AML-193 (cell line): ENCODE results near the gene F2.

ENCODE experiments used
- DNase-seq, 2 experiments: peaks; one replicate each; lab custom pipeline; 2025; lab: John Stamatoyannopoulos, UW

Gene F2

DNA sequence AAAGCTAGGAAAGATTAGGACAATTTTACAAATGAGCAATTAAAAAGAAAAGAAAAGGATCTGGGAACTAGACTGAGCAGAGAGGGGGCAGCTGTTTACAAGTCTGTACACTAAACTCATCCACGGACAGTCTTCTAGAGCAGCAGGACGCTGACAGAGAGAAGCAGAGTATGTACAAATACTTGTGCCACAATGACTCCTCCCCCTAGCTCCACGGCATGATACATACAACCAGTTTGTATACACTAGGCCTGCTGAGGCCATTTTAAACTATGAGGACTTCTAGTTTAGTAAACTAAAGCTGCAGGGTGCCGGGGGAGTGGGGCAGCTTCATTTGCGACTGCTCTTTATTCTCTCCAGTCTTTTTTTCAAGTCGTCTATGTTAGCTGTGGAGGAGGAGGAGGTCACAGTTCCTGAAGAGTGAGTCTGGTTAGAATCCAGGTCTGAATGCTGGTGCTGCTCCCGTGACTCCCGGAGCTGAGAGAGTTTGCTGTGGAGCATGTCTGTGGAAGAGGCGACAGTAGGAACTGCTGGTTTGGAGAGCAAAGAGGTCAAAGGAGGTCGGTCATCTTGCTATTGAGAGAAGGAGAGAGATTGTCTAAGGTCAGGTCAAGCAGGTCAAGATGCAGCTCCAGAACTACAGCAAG lies 24.8 kb downstream of the F2 start:
- no peak for DNase-seq

DNA sequence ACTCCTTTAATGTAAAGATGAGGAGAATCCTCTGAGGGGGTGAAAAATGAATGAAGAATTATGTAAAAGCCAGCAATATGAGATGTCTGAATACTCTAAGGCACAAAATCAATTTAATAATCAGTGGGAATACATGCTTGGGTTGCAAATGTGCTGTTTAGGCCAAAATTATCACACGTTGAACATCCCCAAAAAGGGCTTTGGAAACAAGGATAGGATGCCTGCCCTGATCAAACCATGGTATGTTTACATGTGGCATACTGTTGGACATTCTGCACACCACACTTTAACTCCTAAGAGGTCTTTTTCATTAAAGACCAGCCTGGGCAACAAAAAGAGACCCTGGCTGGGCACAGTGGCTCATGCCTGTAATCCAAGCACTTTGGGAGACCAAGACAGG lies 26.3 kb downstream of the F2 start:
- DNase-seq = no peak

DNA sequence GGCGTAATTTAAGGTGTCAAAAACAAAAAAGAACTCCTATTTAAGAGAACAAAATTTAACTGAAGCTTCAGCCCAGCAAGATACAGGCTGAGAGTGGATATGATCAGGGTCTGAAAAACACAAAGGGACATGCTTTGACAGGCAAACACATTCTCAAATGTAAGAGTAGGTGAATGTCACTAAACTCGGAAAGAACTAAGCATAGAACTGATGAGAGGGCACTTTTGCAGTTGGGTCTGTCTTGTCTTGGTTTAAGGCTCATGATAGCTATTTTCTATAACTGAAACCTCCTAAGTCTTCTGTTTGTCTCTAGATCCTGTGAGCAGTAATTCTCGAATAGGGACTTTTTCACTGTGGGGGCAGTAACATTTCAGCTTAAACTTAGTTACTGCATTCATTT lies 27.0 kb downstream of the F2 start:
- no peak for DNase-seq

DNA sequence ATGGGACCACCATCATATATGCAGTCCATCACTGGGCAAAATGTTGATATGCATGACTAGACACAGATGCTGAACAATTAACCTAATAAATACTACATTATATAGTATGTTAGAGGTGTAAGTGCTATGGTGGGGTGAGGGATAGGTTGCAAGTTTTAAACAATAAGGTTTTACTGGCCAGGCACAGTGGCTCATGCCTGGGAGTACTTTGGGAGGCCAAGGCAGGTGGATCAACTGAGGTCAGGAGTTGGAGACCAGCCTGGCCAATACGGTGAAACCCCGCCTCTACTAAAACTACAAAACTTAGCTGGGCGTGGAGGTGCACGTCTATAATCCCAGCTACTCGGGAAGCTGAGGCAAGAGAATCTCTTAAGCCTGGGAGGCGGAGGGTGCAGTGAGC lies 28.1 kb downstream of the F2 start:
- no peak for DNase-seq

DNA sequence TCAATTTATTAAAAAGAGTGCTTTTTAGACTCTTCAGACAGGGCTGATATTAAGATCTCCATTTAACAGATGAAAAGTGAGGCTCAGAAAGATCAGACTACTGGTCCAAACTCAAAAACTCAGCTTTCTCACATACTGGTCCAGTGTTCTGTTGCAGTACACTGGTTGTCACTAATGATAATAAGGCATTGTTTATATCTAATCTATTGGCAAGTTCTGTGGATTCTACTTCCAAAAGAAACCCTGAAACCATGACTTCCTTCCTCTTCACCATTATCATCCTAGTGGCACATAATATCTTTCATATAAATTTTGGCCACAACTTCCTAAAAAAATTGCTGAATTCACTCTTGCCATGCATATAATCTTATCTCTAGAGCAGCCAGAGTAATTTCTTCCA lies 36.9 kb downstream of the F2 start:
- peak in 1 of 2 experiments; percentile 1 for DNase-seq

DNA sequence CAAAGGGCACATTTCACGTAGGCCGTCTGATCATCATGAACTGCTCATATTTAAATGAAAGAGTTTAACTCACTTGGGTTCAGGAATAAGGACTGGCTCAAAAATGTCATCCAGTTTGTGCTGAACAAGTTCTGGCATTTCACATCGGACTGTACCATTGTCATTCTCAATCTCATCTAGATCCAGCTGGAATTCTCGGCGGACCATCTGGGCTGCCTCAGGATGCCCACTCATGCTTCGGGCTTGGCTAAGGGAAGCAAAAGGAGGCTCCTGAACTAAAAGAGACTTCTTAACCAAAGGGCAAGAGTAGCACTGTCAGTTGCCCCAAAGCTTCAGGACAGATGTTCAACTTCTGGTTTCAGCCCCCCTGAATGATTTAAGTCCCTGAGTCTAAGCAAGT lies 40.2 kb downstream of the F2 start:
- no peak for DNase-seq

DNA sequence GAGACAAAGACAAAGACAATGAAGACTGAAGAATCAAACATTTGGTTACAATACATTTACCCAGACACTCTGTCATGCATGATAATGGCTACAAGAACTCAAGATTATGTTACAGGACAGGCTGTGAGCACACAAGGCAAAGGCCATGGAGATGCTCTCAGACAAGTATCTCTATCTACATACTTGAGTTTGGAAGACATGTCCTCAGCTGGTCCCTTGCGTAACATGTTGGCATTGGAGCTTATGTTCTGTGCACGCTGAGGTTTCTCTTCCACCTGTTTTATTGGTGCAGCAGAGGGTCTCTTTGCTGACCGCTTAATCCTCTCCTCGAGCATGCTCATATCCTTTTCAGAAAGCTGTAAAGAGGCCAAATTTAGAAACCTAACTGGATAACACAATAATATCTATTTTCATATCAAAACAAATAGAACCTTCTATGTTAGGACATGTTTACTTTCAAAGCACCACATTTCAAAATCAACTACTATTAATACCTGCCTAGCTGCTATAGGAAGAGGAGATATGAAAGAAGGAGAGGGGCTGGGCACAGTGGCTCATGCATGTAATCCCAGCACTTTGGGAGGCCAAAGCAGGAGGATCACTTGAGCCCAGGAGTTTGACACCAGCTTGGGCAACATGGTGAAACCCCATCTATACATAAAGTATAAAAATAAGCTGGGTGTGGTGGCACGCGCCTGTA lies 41.6 kb downstream of the F2 start:
- DNase-seq = no peak

DNA sequence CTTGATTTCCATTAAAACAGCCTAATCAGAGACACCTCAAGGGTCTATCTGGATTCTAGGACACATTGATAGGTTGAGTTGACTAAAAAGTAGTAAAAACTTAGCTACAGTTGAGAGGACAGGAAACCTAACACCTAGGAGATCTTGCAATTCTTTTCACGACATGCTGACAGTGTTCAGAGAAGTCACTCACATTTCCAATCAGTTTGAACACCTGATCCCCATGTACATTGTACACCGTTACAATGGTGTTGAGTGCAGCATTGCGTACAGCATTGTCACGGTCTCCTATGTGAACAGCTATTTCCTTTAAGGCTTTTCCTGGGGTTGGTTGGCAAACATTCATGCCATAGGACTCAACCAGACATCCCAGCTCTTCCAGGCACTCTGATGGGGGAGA lies 42.8 kb downstream of the F2 start:
- no peak for DNase-seq

DNA sequence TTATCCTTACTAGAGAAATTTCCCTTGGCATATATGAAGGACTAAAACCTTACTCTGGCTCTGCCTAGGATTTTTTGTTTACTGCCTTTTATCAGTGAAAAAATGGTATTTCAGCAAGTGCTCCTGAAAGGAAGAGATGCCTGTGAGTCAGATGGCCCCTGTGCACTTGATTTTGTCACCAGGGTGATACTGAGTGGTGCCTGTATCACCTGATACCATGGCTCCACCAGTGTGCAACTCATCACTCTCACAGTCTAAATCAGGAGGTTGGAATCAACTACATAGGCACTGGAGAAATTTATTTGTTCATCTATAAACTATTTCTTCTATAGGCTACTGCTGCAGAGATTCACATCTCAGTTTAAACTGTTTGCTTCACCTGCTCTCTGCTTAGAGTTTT lies 43.2 kb downstream of the F2 start:
- DNase-seq = no peak

DNA sequence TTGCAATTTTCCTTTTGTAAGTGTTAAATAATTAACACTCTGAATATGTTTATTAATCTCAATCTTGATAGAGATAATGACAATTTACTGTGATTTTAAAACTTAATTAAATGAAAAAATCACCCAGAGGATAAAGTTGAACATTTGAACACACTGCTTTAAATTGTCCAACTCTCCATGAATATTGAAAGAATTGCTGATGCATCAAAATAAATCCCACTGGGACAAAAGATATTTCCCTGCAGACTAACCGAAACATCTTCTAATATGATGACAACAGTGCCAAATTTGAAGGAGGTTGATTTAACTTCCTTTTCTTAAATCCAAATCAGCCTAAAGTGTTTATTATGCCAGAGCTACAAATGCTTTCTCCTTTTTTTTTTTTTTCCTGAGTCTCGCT lies 47.6 kb downstream of the F2 start:
- DNase-seq = no peak

DNA sequence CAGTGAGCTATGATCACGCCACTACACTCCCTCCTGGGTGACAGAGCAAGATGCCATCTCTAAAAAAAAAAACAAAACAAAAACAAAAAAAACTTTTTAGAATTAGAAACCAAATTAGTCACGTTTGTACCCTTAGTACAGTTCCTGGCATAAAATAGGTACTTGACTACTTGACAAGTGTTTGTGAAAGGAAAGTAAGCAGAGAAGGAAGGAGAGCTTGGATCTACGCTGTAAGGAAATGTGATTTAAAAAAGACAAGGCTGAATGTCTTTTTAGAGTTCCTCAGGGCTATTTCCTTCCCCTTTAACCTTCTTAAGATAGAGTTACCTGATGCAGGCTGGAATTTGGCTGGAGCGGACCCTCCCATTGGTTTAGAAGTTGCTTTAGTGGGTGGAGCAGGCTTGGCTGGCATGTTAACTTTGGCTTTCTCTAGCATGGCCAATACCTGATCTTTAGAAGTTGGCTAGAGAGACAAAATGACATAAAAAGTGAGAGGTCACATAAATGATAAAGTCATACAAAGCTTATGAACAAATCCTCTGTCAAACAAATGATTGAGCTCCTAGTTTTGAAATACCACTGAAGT lies 50.7 kb downstream of the F2 start:
- DNase-seq = no peak

DNA sequence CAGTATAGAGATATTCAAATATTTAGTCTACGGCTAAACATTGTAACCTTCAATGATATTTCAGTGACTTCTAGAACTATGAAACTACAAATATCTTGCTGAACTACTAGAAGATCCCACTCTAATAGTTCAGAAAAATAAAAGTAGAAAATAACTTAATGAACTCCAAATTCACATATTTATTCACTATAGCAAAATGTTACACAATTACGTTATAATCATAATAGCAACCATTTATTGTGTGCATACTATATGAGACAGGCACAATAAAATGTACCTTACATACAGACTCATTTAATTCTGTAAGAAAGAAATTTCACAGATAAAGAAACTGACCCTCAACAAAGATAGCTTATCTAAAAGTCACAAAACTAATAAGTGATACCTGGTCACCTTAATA lies 57.9 kb downstream of the F2 start:
- no peak for DNase-seq

DNA sequence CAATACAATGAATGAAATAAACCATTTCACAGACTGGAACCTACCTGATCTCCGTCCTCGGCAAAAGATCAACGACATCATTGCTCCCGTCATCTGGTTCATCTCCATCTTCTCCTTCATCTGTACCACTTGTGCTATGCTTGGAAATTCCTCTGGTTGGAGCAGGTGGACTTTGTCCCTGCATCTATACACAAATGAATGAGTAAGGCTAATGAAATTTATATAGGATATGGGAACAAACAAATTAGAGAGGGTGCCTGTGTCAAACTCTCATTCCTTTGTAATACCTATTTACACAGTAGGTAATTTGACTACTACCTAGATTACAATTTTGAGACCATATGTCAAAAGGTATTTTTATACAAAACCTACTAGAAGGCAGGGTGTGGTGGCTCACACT lies 59.4 kb downstream of the F2 start:
- no peak for DNase-seq
